ENCODE measurements around the gene BST2.

BST2 gene

GRCh38 chr19:17357078-17357666, 48.3 kb downstream of the BST2 start:
- no peak for TF ChIP-seq GATA3 (IDR thresholded peaks at IDR 0.05; ENCODE audit: low read depth, low read length)
- TF ChIP-seq GATA2 (IDR thresholded peaks at IDR 0.05; ENCODE audit: low read depth, low read length): no peak

- TF ChIP-seq GATA3 (IDR thresholded peaks at IDR 0.05; ENCODE audit: low read depth, low read length) (no peak), GATA2 (IDR thresholded peaks at IDR 0.05; ENCODE audit: low read depth, low read length) (no peak)
Observed at GRCh38 chr19:17353386-17353785, 52.0 kb downstream of the BST2 start.
